Inferior parietal cortex (tissue), 1 donor: Measurements from ENCODE around the gene DNAJC2.
"Not testable (repeated sequence)": the region's sequence is repeated elsewhere in the genome, so short reads cannot be mapped to it uniquely, and the experiment has no call there.

Source experiments
- DNase-seq: peaks from one replicate; pipeline ENCODE4 v3.0.0-alpha.2; 2016; ENCODE audit errors: extremely low spot score

DNAJC2 gene

DNA sequence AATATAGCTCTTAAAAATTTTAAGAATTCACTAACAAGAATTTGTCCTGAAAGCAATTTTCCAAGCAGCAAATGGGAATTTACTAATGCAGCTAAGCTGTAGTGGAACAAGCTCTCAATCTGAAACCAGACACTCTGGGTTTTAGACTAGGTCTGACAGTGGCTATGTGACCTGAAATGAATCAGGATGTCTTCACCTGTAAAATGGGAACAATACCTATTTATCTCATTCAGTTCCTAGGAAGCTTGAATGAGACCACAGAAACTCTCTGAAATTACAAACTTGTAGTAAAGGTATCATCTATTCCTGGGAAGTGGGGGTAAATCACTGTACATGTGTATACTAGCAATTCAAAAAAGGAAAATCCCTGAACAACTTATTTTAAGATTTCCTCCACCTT is 1.2 kb downstream of the DNAJC2 start:
- no peak for DNase-seq

DNA sequence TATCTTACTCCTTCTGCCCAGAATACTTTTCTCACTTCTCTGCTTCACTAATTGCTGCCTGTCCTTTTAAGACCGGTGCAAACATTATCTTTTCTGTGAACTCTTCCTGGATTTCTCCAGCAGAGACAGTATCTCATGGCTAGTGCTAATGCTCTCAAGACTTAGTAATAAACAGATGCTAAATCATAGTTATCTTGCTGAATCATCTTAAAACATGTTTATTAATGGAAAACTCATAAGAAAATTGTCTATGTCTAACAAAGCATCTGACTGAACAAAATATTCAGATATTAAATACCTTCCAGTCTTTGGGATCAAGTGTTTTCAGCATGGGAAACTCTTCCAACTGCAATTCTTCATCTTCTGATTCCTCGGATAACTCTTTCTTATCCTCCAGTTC is 3.1 kb downstream of the DNAJC2 start:
- DNase-seq = no peak

- DNase-seq = no peak
Measured at GRCh38 chr7:103338864-103339263, 5.7 kb downstream of the DNAJC2 start.

DNA sequence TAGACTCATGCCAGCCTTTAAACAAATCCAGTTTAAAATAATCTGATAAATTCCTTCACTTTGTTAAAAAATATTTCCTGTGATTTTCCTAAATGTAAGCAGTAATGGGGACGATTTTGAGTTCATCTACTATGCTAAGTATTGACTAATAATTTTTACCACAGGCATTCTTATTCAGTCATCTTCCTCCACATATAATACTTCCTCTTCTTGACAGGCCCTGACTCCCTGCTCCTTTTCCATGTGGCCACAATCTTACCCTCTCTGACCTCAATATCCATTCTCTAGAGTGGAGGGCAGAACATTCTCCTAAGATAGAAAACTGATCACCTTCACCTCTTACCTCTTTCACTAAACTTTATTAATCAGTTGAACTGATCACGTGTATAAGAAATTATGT is 7.8 kb downstream of the DNAJC2 start:
- no peak for DNase-seq

GRCh38 chr7:103325744-103326143 is 18.8 kb downstream of the DNAJC2 start:
- no peak for DNase-seq

GRCh38 chr7:103317009-103317408 is 27.6 kb downstream of the DNAJC2 start:
- DNase-seq = no peak

DNA sequence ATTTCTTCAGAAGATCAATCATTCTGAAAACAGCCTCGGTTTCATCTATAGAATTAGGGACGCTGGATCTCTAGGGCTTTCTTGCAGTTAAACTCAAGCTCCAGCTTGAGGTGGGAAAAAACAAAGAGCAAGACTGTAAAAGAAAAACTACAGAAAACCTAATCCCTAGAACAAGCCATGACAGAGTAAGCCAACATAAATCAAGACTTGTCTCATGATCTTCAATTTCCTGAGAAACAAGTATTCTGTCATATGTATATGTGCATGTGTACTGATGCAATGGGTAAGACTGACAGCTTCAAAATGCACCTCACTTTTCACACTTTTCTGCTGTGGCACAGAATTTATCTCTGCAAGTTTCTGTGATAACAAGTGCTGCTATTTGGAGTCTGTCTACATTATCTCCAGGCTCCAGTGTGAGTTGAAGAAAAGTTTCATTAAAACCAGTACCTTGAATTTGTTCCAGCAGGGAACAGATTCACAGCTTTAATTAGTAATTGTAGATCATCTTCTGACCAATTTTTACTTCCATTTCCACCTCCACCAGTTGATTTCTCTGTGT is 28.1 kb downstream of the DNAJC2 start:
- DNase-seq = no peak

- DNase-seq = no peak
Measured at GRCh38 chr7:103314852-103315251, 29.7 kb downstream of the DNAJC2 start.

DNA sequence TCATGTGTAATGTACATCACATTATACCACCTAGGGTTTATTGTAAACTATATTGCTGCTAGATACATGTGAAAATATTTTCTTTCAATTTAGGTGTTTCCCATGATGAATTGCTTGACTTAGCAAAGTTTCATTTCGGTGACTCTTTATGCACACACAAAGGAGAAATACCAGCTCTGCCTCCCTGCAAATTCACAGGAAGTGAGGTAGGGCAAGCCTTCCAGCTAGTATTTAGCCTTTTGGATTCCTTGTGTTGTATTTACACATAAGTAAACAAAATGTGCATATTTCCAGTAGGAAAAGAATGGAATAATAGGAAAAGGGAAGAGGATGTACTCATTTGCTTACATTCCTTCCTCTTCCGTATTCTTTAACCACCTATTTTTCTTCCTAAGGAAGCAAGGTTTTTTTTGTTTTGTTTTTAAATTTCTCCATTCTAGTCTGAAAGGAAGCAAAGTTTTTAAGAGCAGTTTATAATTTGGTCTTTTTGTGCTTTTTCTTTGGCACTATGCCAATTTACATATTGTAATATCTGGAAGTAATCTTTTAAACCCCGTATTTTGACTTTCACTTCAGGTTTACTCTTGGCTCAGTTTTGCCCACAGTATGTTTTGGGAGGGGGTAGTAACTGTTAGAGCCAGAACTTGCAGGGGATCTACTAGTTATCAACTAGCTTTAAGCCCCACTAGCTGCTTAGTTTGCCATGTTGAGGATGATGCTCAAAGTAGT is 36.9 kb downstream of the DNAJC2 start:
- no peak for DNase-seq

DNA sequence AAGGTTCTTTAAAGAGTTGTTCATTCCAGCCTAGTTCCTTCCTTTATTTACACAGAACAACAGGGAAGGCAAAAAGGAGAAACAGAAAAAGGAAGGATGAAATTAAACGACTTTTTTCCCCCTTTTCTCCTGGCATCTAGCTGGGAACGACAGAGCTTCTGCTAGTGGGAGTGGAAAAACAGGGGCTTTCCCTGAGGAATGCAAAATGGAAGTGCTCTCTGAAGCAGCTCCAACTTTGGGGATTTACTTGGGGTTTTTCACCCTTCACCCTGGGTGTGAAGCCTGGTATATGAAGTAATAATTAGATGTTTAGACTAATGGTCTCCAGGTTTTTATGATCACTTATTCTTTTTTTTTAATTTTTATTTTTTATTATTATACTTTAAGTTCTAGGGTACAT is 43.1 kb downstream of the DNAJC2 start:
- no peak for DNase-seq

- no peak for DNase-seq
Measured at GRCh38 chr7:103299660-103300059, 44.9 kb downstream of the DNAJC2 start.

- no peak for DNase-seq
Measured at GRCh38 chr7:103297837-103298179, 46.8 kb downstream of the DNAJC2 start.

DNA sequence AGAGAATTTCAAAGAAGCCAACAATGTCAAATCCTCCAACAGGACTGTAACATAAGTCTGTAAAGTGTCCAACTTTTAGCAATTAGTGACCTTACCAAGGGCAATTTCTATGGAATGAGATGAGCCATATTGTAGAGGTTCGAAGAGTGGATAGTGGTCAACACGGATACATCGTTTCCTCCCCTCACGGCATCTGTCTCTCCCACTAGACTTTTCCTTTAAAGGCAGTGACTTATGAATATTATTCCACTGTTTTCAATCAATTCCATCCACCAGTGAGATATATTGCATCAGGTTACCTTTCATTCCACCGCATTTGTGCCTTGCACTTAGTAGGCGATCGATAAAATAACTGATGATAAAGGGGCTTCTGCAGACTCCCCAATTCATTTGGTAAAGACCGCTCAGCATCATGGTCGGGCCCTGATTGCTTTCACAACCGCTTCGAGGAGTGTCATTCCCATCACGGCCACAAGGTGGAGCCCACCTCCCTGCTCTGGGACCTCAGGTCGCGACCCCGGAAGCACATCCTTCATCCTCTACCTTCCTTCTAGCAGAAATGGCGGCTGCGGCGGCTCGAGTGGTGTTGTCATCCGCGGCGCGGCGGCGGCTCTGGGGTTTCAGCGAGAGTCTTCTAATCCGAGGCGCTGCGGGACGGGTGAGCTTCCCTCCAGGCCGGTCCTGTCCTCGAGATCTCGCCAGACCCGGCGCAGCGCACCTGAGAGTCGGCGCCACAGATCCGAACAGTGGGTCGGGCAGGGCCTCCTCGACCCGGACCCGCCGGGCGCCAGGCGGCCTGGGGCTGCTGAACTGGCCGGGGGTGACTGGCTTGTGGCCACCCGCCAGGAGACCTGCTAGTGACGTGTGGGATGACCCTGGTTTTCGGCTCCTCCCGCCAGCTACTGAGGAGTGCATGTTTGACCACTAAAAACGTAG is 47.4 kb downstream of the DNAJC2 start, which contains the start of gene PMPCB:
PMPCB (plus strand) TSS at position 535 of the 936 bp plus-strand sequence; CDS start at position 560, 25 bp downstream.
- peak; percentile 98 for DNase-seq

GRCh38 chr7:103293526-103293925 is 51.0 kb downstream of the DNAJC2 start:
- DNase-seq = no peak

DNA sequence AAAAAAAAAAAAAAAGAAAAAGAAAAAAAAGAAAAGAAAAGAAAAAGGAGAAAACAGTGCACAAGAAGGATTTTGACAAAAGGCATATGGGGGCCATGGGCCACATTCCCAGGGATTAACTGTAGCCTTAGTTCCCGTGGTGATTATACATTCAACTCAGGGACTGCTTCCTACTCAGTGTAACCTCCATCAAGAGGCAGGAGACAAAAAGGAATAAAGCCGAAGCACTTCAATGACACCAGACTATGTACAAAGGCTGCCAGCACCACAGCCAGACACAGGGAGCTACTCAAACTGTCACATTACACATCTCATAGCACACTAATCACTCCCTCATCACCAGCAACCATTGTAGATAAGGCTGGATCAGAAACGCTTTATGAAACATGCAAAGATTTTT is 52.4 kb downstream of the DNAJC2 start:
- no peak for DNase-seq

DNA sequence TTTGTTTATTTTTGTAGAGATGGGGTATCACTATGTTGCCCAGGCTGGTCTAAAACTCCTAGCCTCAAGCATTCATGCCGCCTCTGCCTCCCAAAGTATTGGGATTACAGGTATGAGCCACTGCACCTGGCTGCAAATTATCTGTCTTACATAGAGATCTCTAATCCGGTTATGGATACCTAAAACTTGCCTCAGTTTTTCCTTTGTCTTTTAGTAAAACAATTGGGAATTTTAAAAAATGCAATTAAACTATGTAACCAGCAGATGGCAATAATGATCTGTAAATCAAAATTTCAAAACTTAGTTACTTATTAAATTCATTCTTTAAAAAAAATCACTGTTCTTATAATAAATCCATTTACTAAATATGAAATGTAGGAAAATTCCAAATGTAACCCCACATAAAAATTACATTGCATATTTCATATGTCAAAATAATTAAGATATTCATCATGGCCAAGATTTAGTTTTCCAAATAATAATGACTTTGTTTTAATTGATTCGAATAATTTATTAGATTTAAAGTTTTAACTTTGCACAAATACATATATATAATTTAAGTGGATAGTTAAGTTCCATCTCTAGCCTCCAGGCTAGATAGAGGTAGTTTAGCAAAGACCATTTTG is 61.7 kb downstream of the DNAJC2 start:
- not testable (repeated sequence) for DNase-seq

DNA sequence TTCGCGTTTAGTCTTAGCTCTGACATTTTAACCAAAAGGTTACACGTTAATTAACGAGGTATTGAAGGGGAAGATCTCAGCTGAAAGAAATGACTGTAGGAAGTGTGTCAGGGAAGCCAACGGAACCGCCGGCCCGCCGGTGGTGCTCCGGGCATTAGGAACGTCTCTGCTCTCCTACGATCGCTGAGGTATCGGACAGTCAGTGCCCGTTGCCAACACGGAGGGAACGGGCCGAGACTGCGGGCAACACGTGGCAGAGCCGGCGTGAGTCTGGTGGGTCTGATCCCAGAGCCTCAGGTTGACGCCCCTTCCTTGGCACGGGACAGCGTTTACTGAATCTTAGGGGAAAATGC is 63.8 kb downstream of the DNAJC2 start:
- peak; percentile 29 for DNase-seq

- peak; percentile 61 for DNase-seq
Measured at GRCh38 chr7:103279963-103280802, 64.4 kb downstream of the DNAJC2 start.

DNA sequence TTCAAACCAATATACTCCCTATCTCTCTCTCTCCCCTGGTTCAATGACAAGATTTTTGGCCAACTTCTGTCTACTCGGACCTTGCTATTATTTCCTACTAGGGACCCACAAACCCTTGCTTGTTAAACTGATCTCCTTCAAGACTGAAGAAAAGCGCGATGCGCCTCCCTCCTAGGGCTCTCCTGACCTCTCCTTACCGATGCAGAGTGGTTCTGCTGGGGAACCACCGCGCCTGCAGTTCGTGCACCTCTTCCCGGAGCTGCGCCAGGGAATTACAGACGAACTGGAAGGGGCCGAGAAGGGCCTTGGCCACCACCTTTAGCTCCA is 65.0 kb downstream of the DNAJC2 start:
- peak; percentile 19 for DNase-seq

DNA sequence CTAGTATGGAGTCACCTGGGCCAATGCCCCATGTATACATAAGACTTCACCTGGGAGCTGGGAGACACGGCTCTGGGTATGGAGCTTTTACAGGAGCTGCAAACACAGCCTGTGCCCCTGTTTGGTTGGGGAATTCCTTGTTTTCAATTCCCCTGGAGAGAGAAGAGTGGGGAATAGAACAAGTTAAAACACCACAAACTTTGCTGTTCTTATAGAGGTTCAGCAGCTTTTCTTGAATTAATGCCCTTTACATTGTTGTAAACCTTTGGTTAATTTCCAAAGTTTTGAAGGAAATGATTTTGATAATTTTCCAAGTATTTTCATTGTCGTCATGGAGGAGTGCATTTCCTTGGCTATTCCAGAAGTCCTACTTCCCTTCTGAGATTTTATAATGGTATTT is 66.4 kb downstream of the DNAJC2 start:
- not testable (repeated sequence) for DNase-seq

- not testable (repeated sequence) for DNase-seq
Measured at GRCh38 chr7:103274867-103275266, 69.7 kb downstream of the DNAJC2 start.
